MCF 10A (cell line): ENCODE measurements around the gene ERVV-1. TPM values are rescaled to one million over a fixed set of nuclear protein-coding genes. Genes with fewer than 3 reads are reported as not detected.

ENCODE experiments used
- BruUV-seq: library from RNA; stranded (reverse); fragments of 400-500 nt; replicated peaks from 2 replicates; lab custom pipeline; 2021; lab: Mats Ljungman, UMichigan
- CTCF ChIA-PET: fragments of 300-600 bp; sonication (Branson Sonifier 250); formaldehyde crosslinking; extraction: SDS; loops from one replicate; lab custom pipeline; 2021; ENCODE audit warnings: antibody characterized with exemption, inconsistent platforms; lab: Yijun Ruan, JAX
- POLR2A ChIA-PET: fragments of 300-600, 350-650 bp; sonication (Branson Sonifier 250); formaldehyde crosslinking; extraction: SDS; loops from one replicate; lab custom pipeline; 2020; ENCODE audit warnings: antibody characterized with exemption, inconsistent platforms; lab: Yijun Ruan, JAX
- DNase-seq: peaks from one replicate; pipeline ENCODE4 v3.0.0-alpha.2; 2018; ENCODE audit not compliant: unreplicated experiment
- H3K27ac Mint-ChIP-seq: one replicate; pipeline ENCODE4 v1.8.0; 2022; ENCODE audit warnings: mild to moderate bottlenecking, low read depth, mixed read lengths; ENCODE audit not compliant: unreplicated experiment
- H3K27me3 Mint-ChIP-seq: one replicate; pipeline ENCODE4 v1.8.0; 2022; ENCODE audit warnings: mixed read lengths; ENCODE audit not compliant: insufficient read depth, unreplicated experiment
- H3K36me3 Mint-ChIP-seq: one replicate; pipeline ENCODE4 v1.8.0; 2022; ENCODE audit warnings: mild to moderate bottlenecking, moderate library complexity, mixed read lengths; ENCODE audit not compliant: insufficient read depth, unreplicated experiment
- H3K4me1 Mint-ChIP-seq: one replicate; pipeline ENCODE4 v1.8.0; 2022; ENCODE audit warnings: mixed read lengths; ENCODE audit not compliant: insufficient read depth, unreplicated experiment
- H3K4me3 Mint-ChIP-seq: one replicate; pipeline ENCODE4 v1.8.0; 2022; ENCODE audit warnings: mild to moderate bottlenecking, moderate library complexity, mixed read lengths; ENCODE audit not compliant: unreplicated experiment
- H3K9me3 Mint-ChIP-seq: one replicate; pipeline ENCODE4 v1.8.0; 2022; ENCODE audit warnings: mixed read lengths; ENCODE audit not compliant: unreplicated experiment
- intact Hi-C: fragments of 100-400 bp; cut with micrococcal nuclease; formaldehyde crosslinking; loops from 2 replicates; pipeline ENCODE4 v1.14.1; 2022
- total RNA-seq: library from RNA; stranded (reverse); gene quantifications from 2 replicates; pipeline ENCODE4 v1.2.3, GENCODE V29; 2022
- TF ChIP-seq, protein P1 (sequence below): fragments of 200-600 bp; IDR thresholded peaks from one replicate; pipeline ENCODE4 v1.8.0; 2022; ENCODE audit warnings: antibody characterized with exemption, mild to moderate bottlenecking; ENCODE audit not compliant: unreplicated experiment

The ERVV-1 gene
- total RNA-seq, 1 experiment from 2014 or later, result not detected

- H3K4me3 Mint-ChIP-seq, result no peak overlapping the region
- no peaks in the 10 kb centered on the region for H3K27me3 Mint-ChIP-seq
- peaks cover 21% of the 10 kb centered on the region for H3K9me3 Mint-ChIP-seq
- POLR2A ChIA-PET, result no interaction called here
- no peaks in the 10 kb centered on the region for H3K36me3 Mint-ChIP-seq
- CTCF ChIA-PET, result no interaction called here
- H3K27ac Mint-ChIP-seq, result no peak overlapping the region
- intact Hi-C loops, result no loop called here
- DNase-seq, result no peak
- TF ChIP-seq, protein P1, sequence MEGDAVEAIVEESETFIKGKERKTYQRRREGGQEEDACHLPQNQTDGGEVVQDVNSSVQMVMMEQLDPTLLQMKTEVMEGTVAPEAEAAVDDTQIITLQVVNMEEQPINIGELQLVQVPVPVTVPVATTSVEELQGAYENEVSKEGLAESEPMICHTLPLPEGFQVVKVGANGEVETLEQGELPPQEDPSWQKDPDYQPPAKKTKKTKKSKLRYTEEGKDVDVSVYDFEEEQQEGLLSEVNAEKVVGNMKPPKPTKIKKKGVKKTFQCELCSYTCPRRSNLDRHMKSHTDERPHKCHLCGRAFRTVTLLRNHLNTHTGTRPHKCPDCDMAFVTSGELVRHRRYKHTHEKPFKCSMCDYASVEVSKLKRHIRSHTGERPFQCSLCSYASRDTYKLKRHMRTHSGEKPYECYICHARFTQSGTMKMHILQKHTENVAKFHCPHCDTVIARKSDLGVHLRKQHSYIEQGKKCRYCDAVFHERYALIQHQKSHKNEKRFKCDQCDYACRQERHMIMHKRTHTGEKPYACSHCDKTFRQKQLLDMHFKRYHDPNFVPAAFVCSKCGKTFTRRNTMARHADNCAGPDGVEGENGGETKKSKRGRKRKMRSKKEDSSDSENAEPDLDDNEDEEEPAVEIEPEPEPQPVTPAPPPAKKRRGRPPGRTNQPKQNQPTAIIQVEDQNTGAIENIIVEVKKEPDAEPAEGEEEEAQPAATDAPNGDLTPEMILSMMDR, result no peak
- no TSS peak for BruUV-seq
- H3K4me1 Mint-ChIP-seq, result no peaks in the 10 kb centered on the region
These were observed 33.7 kb downstream of the ERVV-1 start for GRCh38 chr19:53047379-53047778.

DNA sequence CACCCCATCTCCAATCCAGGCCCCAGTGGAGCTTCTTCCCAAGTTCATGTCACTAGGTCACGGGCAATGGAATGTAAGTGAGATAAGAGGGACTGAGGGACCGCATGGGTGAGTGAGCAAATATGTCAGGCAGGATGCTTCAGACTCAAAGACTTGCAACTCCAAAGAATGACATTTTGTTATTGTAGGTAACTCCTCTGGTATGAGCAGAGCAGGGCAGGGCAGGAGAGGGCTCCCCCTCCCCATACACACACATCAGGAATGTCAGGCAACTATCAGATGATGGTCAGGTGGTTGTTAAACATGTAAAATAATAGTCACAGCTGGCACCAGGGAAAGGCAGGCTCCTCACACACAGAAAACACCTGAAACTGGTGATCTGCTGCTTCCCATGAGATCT, 41.4 kb downstream of the ERVV-1 start:
- no peak for DNase-seq
- ChIA-PET CTCF (interaction anchor here (0.6 kb wide), 1 partner anchor 47 kb away, joined by 3 read pairs; no protein-coding TSS in a partner anchor), POLR2A (interaction anchor here (0.8 kb wide), 1 partner anchor 23 kb away, joined by 3 read pairs; no protein-coding TSS in a partner anchor)
- Mint-ChIP-seq H3K27ac (no peak overlapping the region), H3K4me3 (no peak overlapping the region), H3K4me1 (no peaks in the 10 kb centered on the region), H3K27me3 (no peaks in the 10 kb centered on the region), H3K9me3 (peaks cover 26% of the 10 kb centered on the region), H3K36me3 (no peaks in the 10 kb centered on the region)
- intact Hi-C loops, result no loop called here
- no TSS peak for BruUV-seq
- TF ChIP-seq, protein P1, result no peak

DNA sequence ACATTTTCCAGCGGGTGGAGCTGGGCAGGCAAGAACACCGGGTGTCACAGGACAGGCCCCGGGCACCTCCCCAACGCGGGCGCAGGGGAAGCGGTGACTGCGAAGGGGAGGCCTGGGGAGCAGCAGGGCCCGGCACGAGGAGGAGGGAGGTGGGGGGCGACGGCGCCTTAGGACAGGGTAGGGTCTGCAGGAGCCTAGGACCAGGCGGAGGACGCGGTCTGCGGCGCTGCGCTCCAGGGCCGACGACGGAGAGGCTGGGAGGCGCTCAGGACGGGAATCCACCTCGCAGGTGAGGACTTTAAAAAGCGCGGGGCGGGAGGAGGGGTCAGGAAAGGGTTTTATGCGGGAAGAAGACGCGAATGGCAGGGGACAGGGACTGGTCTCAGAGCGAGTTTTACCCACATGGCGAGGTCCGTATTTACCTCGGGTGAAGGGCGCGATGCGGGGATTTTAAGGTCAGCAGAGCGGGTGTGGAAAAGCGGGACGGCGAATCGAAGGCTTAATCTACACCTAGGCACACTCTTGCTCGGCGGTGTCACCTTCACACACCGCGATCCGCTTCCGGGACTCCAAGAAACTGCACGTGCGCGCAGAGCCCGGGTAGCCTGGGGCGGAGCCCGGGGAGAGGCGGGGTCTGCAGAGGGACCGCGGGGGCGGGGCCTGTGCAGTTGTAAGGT, 44.3 kb downstream of the ERVV-1 start:
- no TSS peak for BruUV-seq
- Mint-ChIP-seq H3K36me3 (no peaks in the 10 kb centered on the region), H3K9me3 (peaks cover 35% of the 10 kb centered on the region), H3K27me3 (no peaks in the 10 kb centered on the region), H3K4me1 (no peaks in the 10 kb centered on the region), H3K27ac (no peak overlapping the region), H3K4me3 (no peak overlapping the region)
- ChIA-PET POLR2A (no interaction called here), CTCF (no interaction called here)
- intact Hi-C loops, result no loop called here
- no peak for DNase-seq
- TF ChIP-seq, protein P1, result no peak

Other genes with a start within 250 kb of the ERVV-1 start
- 7.9 and 9.8 TPM in 2 replicates for gene ZNF600, start 227.1 kb upstream of the ERVV-1 start, total RNA-seq
- 13.2 and 15.6 TPM in 2 replicates for gene ZNF28, start 192.3 kb upstream of the ERVV-1 start, total RNA-seq
- 9.6 and 18.7 TPM in 2 replicates for gene ZNF468, start 156.3 kb upstream of the ERVV-1 start, total RNA-seq
- 4.9 and 5.4 TPM in 2 replicates for gene ZNF320, start 116.3 kb upstream of the ERVV-1 start, total RNA-seq
- 7.0 and 7.3 TPM in 2 replicates for gene ZNF888, start 90.5 kb upstream of the ERVV-1 start, total RNA-seq
- 5.4 and 5.5 TPM in 2 replicates for gene ZNF816, start 51.0 kb upstream of the ERVV-1 start, total RNA-seq
- gene ERVV-2, start 30.8 kb downstream of the ERVV-1 start, total RNA-seq, result not detected in 2 replicates
- gene ZNF160, start 89.5 kb downstream of the ERVV-1 start, total RNA-seq, result 16.5 and 20.3 TPM in 2 replicates
- not detected in 2 replicates for gene ZNF415, start 119.0 kb downstream of the ERVV-1 start, total RNA-seq
- gene ZNF347, start 145.1 kb downstream of the ERVV-1 start, total RNA-seq, result not detected in 2 replicates
- gene ZNF665, start 179.4 kb downstream of the ERVV-1 start, total RNA-seq, result not detected in 2 replicates
- gene ZNF677, start 241.0 kb downstream of the ERVV-1 start, total RNA-seq, result not detected in 2 replicates
- not detected in 2 replicates for gene VN1R2, start 244.4 kb downstream of the ERVV-1 start, total RNA-seq